ENCODE measurements around the gene HMGN1. TPM values are rescaled to one million over a fixed set of nuclear protein-coding genes. Genes with fewer than 3 reads are reported as not detected.

Gene HMGN1
- total and polyA plus RNA-seq, 9 donors, result 70.2 to 209 (median 145) TPM

- H3K27me3 ChIP-seq, result no peaks in the 10 kb centered on the region
- no peaks in the 10 kb centered on the region for H3K9me3 ChIP-seq
- no peak for TF ChIP-seq POLR2A (IDR thresholded peaks at IDR 0.05)
- TF ChIP-seq CTCF (IDR thresholded peaks at IDR 0.05), result no peak
- TF ChIP-seq EP300 (IDR thresholded peaks at IDR 0.05), result no peak
- H3K4me3 ChIP-seq, result no peak overlapping the region
- WGBS, 3 donors, result 86 to 95% (median 89%) methylated on average over 7 of the region's 7 CpGs
- peaks cover 3% of the 10 kb centered on the region for H3K4me1 ChIP-seq (ENCODE audit: insufficient read depth)
- no peak for DNase-seq
- intact Hi-C loops (cut with DNase I), result loop anchor here in 3 of 4 donors (5.0 to 10.0 kb wide), 3 partner anchors 76 to 126 kb away; partner anchors contain the start of gene PSMG1 (in 1 of the 3)
- no peaks in the 10 kb centered on the region for H3K36me3 ChIP-seq
- H3K27ac ChIP-seq, result no peak overlapping the region
Observed at GRCh38 chr21:39311164-39311563, 37.7 kb downstream of the HMGN1 start.

DNA sequence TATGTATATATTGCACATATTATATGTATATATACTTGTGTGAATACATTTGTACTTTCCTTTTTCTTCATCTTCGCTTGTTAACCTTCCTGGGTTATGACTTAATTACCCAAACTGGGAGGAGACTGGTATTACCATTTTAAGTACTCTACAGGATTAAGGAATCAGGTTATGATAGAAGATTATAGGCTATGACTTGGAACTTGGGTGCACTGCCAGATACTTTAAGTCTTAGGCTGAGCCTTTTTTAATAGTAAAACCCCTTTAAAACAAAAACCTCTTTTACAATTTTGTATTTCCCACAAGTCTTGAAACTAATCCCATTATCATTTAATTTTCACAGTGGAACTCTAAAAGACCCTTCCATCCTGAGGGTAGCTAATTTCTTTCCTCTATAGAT is 41.4 kb downstream of the HMGN1 start:
- Histone ChIP-seq H3K27ac (no peak overlapping the region), H3K27me3 (no peaks in the 10 kb centered on the region), H3K4me1 (ENCODE audit: insufficient read depth) (peaks cover 3% of the 10 kb centered on the region), H3K36me3 (no peaks in the 10 kb centered on the region), H3K9me3 (no peaks in the 10 kb centered on the region), H3K4me3 (no peak overlapping the region)
- intact Hi-C loops (cut with DNase I), result no loop called here
- WGBS, 3 donors, result 92 to 96% (median 93%) methylated on average over 1 of the region's 1 CpG
- no peak for DNase-seq
- TF ChIP-seq CTCF (IDR thresholded peaks at IDR 0.05), result no peak
- TF ChIP-seq POLR2A (IDR thresholded peaks at IDR 0.05), result no peak

GRCh38 chr21:39300587-39300986 is 48.3 kb downstream of the HMGN1 start:
- 95 to 99% (median 98%) methylated on average over 3 of the region's 3 CpGs for WGBS, 3 donors
- H3K27ac ChIP-seq, result no peak overlapping the region
- no peak for TF ChIP-seq EP300 (IDR thresholded peaks at IDR 0.05)
- TF ChIP-seq CTCF (IDR thresholded peaks at IDR 0.05), result no peak
- TF ChIP-seq POLR2A (IDR thresholded peaks at IDR 0.05), result no peak
- H3K4me1 ChIP-seq (ENCODE audit: insufficient read depth), result peaks cover 1% of the 10 kb centered on the region
- H3K36me3 ChIP-seq, result no peaks in the 10 kb centered on the region
- no peaks in the 10 kb centered on the region for H3K9me3 ChIP-seq
- no peak for DNase-seq
- intact Hi-C loops (cut with DNase I), result no loop called here
- H3K27me3 ChIP-seq, result no peaks in the 10 kb centered on the region
- no peak overlapping the region for H3K4me3 ChIP-seq

DNA sequence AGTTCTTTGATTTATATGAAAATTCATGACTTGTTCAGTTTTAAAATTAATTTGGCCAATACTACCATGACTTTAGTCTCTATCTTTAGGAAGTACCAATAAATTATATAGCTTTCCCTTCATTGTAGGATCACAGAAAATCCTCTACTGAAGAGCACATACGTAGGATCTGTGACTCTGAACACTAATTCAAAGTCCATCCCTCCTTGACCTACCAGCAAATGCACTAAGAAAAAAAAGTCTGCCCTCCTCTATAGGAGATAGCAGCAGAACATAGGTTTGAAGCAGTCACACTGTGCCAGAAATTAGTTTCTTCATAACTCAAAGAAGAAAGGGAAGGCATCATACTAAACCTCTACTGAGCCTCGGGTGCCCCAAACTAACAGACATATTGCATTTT is 52.0 kb downstream of the HMGN1 start:
- Histone ChIP-seq H3K27ac (no peak overlapping the region), H3K4me3 (no peak overlapping the region), H3K9me3 (no peaks in the 10 kb centered on the region), H3K4me1 (ENCODE audit: insufficient read depth) (peaks cover 1% of the 10 kb centered on the region), H3K36me3 (no peaks in the 10 kb centered on the region), H3K27me3 (no peaks in the 10 kb centered on the region)
- no peak for DNase-seq
- TF ChIP-seq POLR2A (IDR thresholded peaks at IDR 0.05) (no peak), EP300 (IDR thresholded peaks at IDR 0.05) (no peak), CTCF (IDR thresholded peaks at IDR 0.05) (no peak)
- intact Hi-C loops (cut with DNase I), result no loop called here
- 89 to 93% (median 91%) methylated on average over 2 of the region's 2 CpGs for WGBS, 3 donors

Small RNA genes within 50 kb of the gene (small RNA-seq; reads per million reads assigned to genes)
- gene RF00019, result not detected

Other genes starting within 250 kb of the HMGN1 start
- 10 to 100 TPM; 16.2 to 42.7 (median 32.2) TPM for gene PSMG1, start 165.6 kb downstream of the HMGN1 start, total RNA-seq
- gene PSMG1, start 165.6 kb downstream of the HMGN1 start, polyA plus RNA-seq, result 10 to 100 TPM; 28.9 to 45.5 TPM
- gene BRWD1, start 35.5 kb downstream of the HMGN1 start, total RNA-seq, result 10 to 100 TPM; 43.5 to 73.0 (median 51.2) TPM
- 10 to 100 TPM; 15.7 to 25.0 TPM for gene BRWD1, start 35.5 kb downstream of the HMGN1 start, polyA plus RNA-seq
- 10 to 100 TPM in 1 of 7 donors, 1 to 10 TPM in 4, under 1 TPM in 2; 0.76 to 11.8 (median 1.2) TPM for gene LCA5L, start 96.7 kb upstream of the HMGN1 start, total RNA-seq
- gene LCA5L, start 96.7 kb upstream of the HMGN1 start, polyA plus RNA-seq, result 1 to 10 TPM; 1.2 to 2.1 TPM
- gene SH3BGR, start 102.9 kb upstream of the HMGN1 start, total RNA-seq, result 1 to 10 TPM; 1.1 to 4.6 (median 2.9) TPM
- gene SH3BGR, start 102.9 kb upstream of the HMGN1 start, polyA plus RNA-seq, result 10 to 100 TPM in 1 of 2 donors, 1 to 10 TPM in 1; 3.0 to 16.2 TPM

Data from ovary (tissue), 9 donors.